HCT116 (cell line): ENCODE measurements around the gene UTP11. TPM values are rescaled to one million over a fixed set of nuclear protein-coding genes. Genes with fewer than 3 reads are reported as not detected.

ENCODE experiments used
- ATAC-seq: fragments of 200-7000 bp; cut with Tn5 transposase; 2 replicates; pipeline ENCODE4 v1.9.1; 2020; ENCODE audit warnings: mild to moderate bottlenecking, moderate library complexity
- BruUV-seq: library from RNA; stranded (reverse); fragments of 400-500 nt; replicated peaks from 2 replicates; lab custom pipeline; 2021; lab: Mats Ljungman, UMichigan
- CTCF ChIA-PET: fragments of 300-600 bp; sonication (Branson Sonifier 250); formaldehyde crosslinking; loops from one replicate; lab custom pipeline; 2021; ENCODE audit warnings: antibody characterized with exemption; lab: Charles Lee
- POLR2A ChIA-PET: fragments of 300-600, 350-600 bp; sonication (Branson Sonifier 250); formaldehyde crosslinking; loops from one replicate; lab custom pipeline; 2021; ENCODE audit warnings: antibody characterized with exemption; lab: Charles Lee
- RAD21 ChIA-PET, 2 experiments: fragments of 300-600 bp; sonication (Branson Sonifier 250); formaldehyde crosslinking; loops; one replicate each; lab custom pipeline; 2023; ENCODE audit warnings: low total read pairs in 2 of 2; ENCODE audit not compliant: uncharacterized antibody in 2 of 2, unreplicated experiment in 2 of 2, low non-redundant PET in 1 of 2; lab: Charles Lee
- DNase-seq: peaks from one replicate; pipeline ENCODE4 v3.0.0-alpha.2; 2010; ENCODE audit warnings: low read depth, low spot score
- H2AFZ ChIP-seq: fragments of 200-600 bp; shearing (Covaris generic), sonication (generic); 2 replicates; pipeline ENCODE4 v1.6.1; 2017; ENCODE audit warnings: low read depth, mixed run types, mixed read lengths, antibody characterized with exemption, low read length; ENCODE audit not compliant: poor library complexity, severe bottlenecking
- H3K27ac ChIP-seq: 2 replicates; pipeline ENCODE4 v1.5.1; 2012; ENCODE audit warnings: low read depth, low read length
- H3K27me3 ChIP-seq: fragments of 200-600 bp; sonication (generic); 2 replicates; pipeline ENCODE4 v1.6.1; 2016; ENCODE audit warnings: mixed run types, low read length, mixed read lengths; ENCODE audit not compliant: insufficient read depth
- H3K36me3 ChIP-seq, 2 experiments: fragments of 200-500 bp in 1 of 2; fragments of 200-600 bp in 1 of 2; sonication (Bioruptor generic) in 1 of 2; sonication (generic) in 1 of 2; 2 replicates each; pipeline versions ENCODE4 v1.5.1 to v1.6.1; 2014 to 2016; ENCODE audit warnings: low read length in 2 of 2, inconsistent platforms in 1 of 2, mixed read lengths in 1 of 2, mixed run types in 1 of 2; ENCODE audit not compliant: insufficient read depth in 2 of 2, control insufficient read depth in 1 of 2
- H3K4me1 ChIP-seq, 2 experiments: fragments of 200-600 bp in 1 of 2; sonication (generic) in 1 of 2; 2 replicates each; pipeline versions ENCODE4 v1.5.1 to v1.6.1; 2012 to 2017; ENCODE audit warnings: low read length in 2 of 2, inconsistent platforms in 1 of 2, mild to moderate bottlenecking in 1 of 2, mixed read lengths in 1 of 2, mixed run types in 1 of 2, moderate library complexity in 1 of 2; ENCODE audit not compliant: insufficient read depth in 2 of 2, control insufficient read depth in 1 of 2
- H3K4me2 ChIP-seq: fragments of 200-600 bp; sonication (generic); 2 replicates; pipeline ENCODE4 v1.6.1; 2017; ENCODE audit warnings: mixed run types, low read length, mixed read lengths
- H3K4me3 ChIP-seq, 2 experiments: fragments of 200-600 bp in 1 of 2; sonication (generic) in 1 of 2; replicated peaks in 1 of 2; 2 replicates each; pipeline ENCODE4 v1.5.1; 2011 to 2016; ENCODE audit warnings: low read length in 2 of 2, control low read depth in 1 of 2, low read depth in 1 of 2, mild to moderate bottlenecking in 1 of 2, mixed read lengths in 1 of 2, mixed run types in 1 of 2
- H3K79me2 ChIP-seq: fragments of 200-600 bp; sonication (generic); 2 replicates; pipeline ENCODE4 v1.6.1; 2017; ENCODE audit warnings: mild to moderate bottlenecking, mixed run types, low read length, moderate library complexity, mixed read lengths; ENCODE audit not compliant: insufficient read depth
- H3K9ac ChIP-seq: fragments of 200-600 bp; sonication (generic); 2 replicates; pipeline ENCODE4 v1.6.1; 2016; ENCODE audit warnings: low read length, mixed read lengths
- H3K9me2 ChIP-seq: fragments of 200-600 bp; sonication (generic), shearing (Covaris generic); 2 replicates; pipeline ENCODE4 v1.6.1; 2017; ENCODE audit warnings: mixed run types, mild to moderate bottlenecking, moderate library complexity; ENCODE audit not compliant: insufficient read depth
- H3K9me3 ChIP-seq, 2 experiments: fragments of 200-500 bp in 1 of 2; fragments of 200-600 bp in 1 of 2; sonication (Bioruptor generic) in 1 of 2; sonication (generic) in 1 of 2; 2 replicates each; pipeline ENCODE4 v1.6.1; 2014 to 2017; ENCODE audit warnings: low read length in 2 of 2, mixed read lengths in 2 of 2, inconsistent platforms in 1 of 2, low read depth in 1 of 2, mild to moderate bottlenecking in 1 of 2, mixed run types in 1 of 2, moderate library complexity in 1 of 2; ENCODE audit not compliant: control insufficient read depth in 1 of 2, insufficient read depth in 1 of 2
- H4K20me1 ChIP-seq: fragments of 200-600 bp; sonication (generic), shearing (Covaris generic); 2 replicates; pipeline ENCODE4 v1.6.1; 2017; ENCODE audit warnings: mixed run types, mild to moderate bottlenecking, moderate library complexity; ENCODE audit not compliant: insufficient read depth
- CBX3 ChIP-seq: IDR thresholded peaks from 2 replicates; pipeline ENCODE4 v1.6.1; 2012; ENCODE audit warnings: low read depth
- EGR1 ChIP-seq: IDR thresholded peaks from 2 replicates; pipeline ENCODE4 v1.6.1; 2012; ENCODE audit warnings: low read depth
- ELF1 ChIP-seq: IDR thresholded peaks from 2 replicates; pipeline ENCODE4 v1.6.1; 2012; ENCODE audit warnings: low read depth, borderline replicate concordance
- EZH2phosphoT487 ChIP-seq: fragments of 200-600 bp; IDR thresholded peaks from 2 replicates; pipeline ENCODE4 v1.6.1; 2018; ENCODE audit warnings: antibody characterized with exemption, borderline replicate concordance
- FOSL1 ChIP-seq: IDR thresholded peaks from 2 replicates; pipeline ENCODE4 v1.6.1; 2012; ENCODE audit warnings: low read depth
- POLR2A ChIP-seq: IDR thresholded peaks from 2 replicates; pipeline ENCODE4 v1.7.0; 2011; ENCODE audit warnings: borderline replicate concordance; ENCODE audit not compliant: insufficient read depth, insufficient read length; ENCODE audit errors: extremely low read depth
- SP1 ChIP-seq: IDR thresholded peaks from 2 replicates; pipeline ENCODE4 v1.6.1; 2012; ENCODE audit warnings: low read depth
- YY1 ChIP-seq: IDR thresholded peaks from 2 replicates; pipeline ENCODE4 v1.6.1; 2011; ENCODE audit warnings: low read length, low read depth, moderate library complexity, mild to moderate bottlenecking; ENCODE audit not compliant: insufficient replicate concordance; ENCODE audit errors: extremely low read depth
- ZFX ChIP-seq: fragments of 450-650 bp; IDR thresholded peaks from 2 replicates; pipeline ENCODE4 v1.6.1; 2017
- intact Hi-C: fragments of 100-400 bp; cut with micrococcal nuclease; formaldehyde crosslinking; loops from 2 replicates; pipeline ENCODE4 v1.10.0; 2022
- total RNA-seq: library from RNA; stranded (reverse); gene quantifications from one replicate; pipeline ENCODE4 v1.2.1, GENCODE V29; 2021; ENCODE audit not compliant: unreplicated experiment
- TF ChIP-seq, protein P1 (sequence below): IDR thresholded peaks from 2 replicates; pipeline ENCODE4 v1.6.1; 2012
- TF ChIP-seq, protein P2 (sequence below): IDR thresholded peaks from 2 replicates; pipeline ENCODE4 v1.6.1; 2011; ENCODE audit warnings: mild to moderate bottlenecking, low read length, moderate library complexity; ENCODE audit not compliant: insufficient replicate concordance; ENCODE audit errors: extremely low read depth
- TF ChIP-seq, protein P3 (sequence below), 3 experiments: fragments of 200-600 bp in 1 of 3; sonication (generic) in 1 of 3; IDR thresholded peaks in 2 of 3; conservative IDR thresholded peaks in 1 of 3; 2 replicates each; pipeline ENCODE4 v1.5.1; 2012 to 2017; ENCODE audit warnings: low read depth in 2 of 3, low read length in 2 of 3, antibody characterized with exemption in 1 of 3, borderline replicate concordance in 1 of 3, control low read depth in 1 of 3, mild to moderate bottlenecking in 1 of 3, mixed read lengths in 1 of 3, mixed run types in 1 of 3, moderate library complexity in 1 of 3; ENCODE audit not compliant: insufficient read depth in 1 of 3
- TF ChIP-seq, protein P4 (sequence below): IDR thresholded peaks from 2 replicates; pipeline ENCODE4 v1.6.1; 2012; ENCODE audit warnings: low read depth

The UTP11 gene
- total RNA-seq, 1 experiment from 2014 or later, result 47.5 TPM

DNA sequence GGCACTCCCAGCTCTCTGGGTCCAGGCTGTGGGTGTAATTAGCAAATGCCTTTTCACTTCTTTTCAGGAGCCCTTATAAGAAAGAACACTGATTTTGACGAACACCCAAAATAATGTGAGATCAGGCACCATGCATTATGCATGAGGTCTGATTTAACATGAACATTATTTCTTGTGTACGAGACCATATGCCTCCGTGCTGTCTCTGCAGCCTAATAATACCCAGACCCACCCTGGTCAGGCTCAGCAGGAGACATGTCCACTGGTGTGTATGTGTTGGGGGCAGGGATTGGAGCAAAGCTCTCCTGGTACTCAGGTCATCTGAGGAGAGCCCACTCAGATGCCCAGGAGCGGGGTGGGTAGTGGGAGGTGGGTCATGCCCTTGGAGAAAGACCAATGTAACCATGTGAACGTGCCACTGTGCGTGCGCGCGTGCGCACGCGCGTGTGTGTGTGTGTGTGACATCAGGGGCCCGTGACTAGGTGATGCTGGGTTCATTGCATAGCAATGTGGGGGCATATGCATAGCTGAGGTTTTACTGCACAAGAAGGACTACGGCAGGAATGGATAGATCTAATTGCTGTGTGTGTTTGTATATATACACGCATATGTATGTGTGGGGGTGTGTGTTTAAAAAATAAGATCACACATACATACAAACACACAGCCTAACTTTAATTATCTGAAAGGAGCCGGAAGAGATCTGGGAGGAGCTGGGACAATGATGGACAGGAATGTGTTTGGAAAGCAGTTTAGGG lies 27.0 kb downstream of the UTP11 start (continued):
- no peak for TF ChIP-seq ZFX
- TF ChIP-seq EGR1, result no peak
- TF ChIP-seq FOSL1, result no peak
- TF ChIP-seq ELF1, result no peak
- TF ChIP-seq, protein P1, sequence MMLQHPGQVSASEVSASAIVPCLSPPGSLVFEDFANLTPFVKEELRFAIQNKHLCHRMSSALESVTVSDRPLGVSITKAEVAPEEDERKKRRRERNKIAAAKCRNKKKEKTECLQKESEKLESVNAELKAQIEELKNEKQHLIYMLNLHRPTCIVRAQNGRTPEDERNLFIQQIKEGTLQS, result no peak
- TF ChIP-seq EZH2phosphoT487, result no peak

DNA sequence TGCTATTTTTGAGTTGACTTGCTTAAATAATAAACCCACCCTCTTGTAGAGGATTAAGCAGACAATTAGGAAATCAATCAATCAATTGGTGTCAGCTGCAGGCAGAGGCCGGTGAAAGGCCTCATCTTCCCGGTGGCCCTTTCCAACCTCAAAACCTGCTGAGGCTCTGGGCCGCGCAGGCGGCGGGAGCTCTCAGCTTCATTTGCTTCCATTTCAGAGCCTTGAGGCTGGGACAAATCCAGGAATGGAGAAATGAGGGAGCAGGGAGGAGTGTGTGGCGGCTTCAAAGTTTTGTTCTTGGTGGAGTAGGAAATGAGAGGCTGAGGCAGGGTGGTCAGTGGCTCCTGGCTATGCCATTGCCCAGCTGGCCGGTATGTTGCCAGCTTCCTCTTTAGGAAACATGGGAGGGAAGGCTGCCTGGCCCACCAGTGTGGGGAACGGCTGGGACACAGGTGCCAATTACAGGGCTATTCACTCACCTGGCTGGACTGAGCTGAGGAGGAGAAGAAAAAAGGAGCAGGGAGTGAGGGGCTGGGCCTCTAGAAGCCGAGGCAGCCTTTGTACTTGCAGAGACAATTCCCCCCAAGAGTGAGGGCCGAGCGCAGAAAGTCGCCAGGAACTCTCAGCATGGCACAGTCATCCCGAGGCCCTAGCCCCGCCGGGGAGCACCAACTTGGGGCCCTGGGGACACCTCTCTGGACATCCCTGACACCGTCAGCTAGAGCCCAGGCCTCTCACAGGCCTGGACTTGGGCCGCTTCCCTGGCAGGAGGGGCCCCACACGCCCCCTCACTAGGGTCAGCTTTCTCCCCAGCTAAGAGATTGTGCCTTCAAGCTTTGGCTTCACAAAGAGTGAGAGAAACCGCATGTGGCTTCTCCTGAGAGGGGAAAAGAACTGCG lies 29.7 kb downstream of the UTP11 start:
- BruUV-seq, result no TSS peak
- H3K27ac ChIP-seq, result no peak overlapping the region
- ATAC-seq (no peak), DNase-seq (no peak)
- no peaks in the 10 kb centered on the region for H3K9me2 ChIP-seq
- H3K9me3 ChIP-seq, result no peaks in the 10 kb centered on the region
- ChIA-PET CTCF (no interaction called here), POLR2A (no interaction called here), RAD21 (interaction anchor here in 1 of 2 experiments (0.6 kb wide), 1 partner anchor 284 kb away, joined by 3 read pairs; no protein-coding TSS in a partner anchor)
- H3K36me3 ChIP-seq, result no peaks in the 10 kb centered on the region
- H3K4me3 ChIP-seq, result no peak overlapping the region
- H4K20me1 ChIP-seq, result no peaks in the 10 kb centered on the region
- H3K27me3 ChIP-seq, result no peaks in the 10 kb centered on the region
- H3K9ac ChIP-seq, result no peak overlapping the region
- peaks cover 0 to 14% of the 10 kb centered on the region in 2 experiments; a peak in 1 of 4 replicates for H3K4me1 ChIP-seq
- H3K79me2 ChIP-seq, result no peaks in the 10 kb centered on the region
- no peak overlapping the region for H2AFZ ChIP-seq
- intact Hi-C loops, result no loop called here
- H3K4me2 ChIP-seq, result no peak overlapping the region
- TF ChIP-seq, protein P2, sequence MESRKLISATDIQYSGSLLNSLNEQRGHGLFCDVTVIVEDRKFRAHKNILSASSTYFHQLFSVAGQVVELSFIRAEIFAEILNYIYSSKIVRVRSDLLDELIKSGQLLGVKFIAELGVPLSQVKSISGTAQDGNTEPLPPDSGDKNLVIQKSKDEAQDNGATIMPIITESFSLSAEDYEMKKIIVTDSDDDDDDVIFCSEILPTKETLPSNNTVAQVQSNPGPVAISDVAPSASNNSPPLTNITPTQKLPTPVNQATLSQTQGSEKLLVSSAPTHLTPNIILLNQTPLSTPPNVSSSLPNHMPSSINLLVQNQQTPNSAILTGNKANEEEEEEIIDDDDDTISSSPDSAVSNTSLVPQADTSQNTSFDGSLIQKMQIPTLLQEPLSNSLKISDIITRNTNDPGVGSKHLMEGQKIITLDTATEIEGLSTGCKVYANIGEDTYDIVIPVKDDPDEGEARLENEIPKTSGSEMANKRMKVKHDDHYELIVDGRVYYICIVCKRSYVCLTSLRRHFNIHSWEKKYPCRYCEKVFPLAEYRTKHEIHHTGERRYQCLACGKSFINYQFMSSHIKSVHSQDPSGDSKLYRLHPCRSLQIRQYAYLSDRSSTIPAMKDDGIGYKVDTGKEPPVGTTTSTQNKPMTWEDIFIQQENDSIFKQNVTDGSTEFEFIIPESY, result no peak
- TF ChIP-seq, protein P3, sequence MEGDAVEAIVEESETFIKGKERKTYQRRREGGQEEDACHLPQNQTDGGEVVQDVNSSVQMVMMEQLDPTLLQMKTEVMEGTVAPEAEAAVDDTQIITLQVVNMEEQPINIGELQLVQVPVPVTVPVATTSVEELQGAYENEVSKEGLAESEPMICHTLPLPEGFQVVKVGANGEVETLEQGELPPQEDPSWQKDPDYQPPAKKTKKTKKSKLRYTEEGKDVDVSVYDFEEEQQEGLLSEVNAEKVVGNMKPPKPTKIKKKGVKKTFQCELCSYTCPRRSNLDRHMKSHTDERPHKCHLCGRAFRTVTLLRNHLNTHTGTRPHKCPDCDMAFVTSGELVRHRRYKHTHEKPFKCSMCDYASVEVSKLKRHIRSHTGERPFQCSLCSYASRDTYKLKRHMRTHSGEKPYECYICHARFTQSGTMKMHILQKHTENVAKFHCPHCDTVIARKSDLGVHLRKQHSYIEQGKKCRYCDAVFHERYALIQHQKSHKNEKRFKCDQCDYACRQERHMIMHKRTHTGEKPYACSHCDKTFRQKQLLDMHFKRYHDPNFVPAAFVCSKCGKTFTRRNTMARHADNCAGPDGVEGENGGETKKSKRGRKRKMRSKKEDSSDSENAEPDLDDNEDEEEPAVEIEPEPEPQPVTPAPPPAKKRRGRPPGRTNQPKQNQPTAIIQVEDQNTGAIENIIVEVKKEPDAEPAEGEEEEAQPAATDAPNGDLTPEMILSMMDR (IDR thresholded peaks at IDR 0.05 in 2 of 3, conservative IDR thresholded peaks at IDR 0.05 in 1 of 3; ENCODE audit: borderline replicate concordance in 1 of 3, insufficient read depth in 1 of 3, low read depth in 2 of 3, low read length in 2 of 3), result no peak
- TF ChIP-seq YY1 (no peak), ELF1 (no peak), FOSL1 (no peak), POLR2A (no peak), SP1 (no peak), CBX3 (no peak), EGR1 (no peak)
- TF ChIP-seq, protein P1, result no peak
- TF ChIP-seq, protein P4, sequence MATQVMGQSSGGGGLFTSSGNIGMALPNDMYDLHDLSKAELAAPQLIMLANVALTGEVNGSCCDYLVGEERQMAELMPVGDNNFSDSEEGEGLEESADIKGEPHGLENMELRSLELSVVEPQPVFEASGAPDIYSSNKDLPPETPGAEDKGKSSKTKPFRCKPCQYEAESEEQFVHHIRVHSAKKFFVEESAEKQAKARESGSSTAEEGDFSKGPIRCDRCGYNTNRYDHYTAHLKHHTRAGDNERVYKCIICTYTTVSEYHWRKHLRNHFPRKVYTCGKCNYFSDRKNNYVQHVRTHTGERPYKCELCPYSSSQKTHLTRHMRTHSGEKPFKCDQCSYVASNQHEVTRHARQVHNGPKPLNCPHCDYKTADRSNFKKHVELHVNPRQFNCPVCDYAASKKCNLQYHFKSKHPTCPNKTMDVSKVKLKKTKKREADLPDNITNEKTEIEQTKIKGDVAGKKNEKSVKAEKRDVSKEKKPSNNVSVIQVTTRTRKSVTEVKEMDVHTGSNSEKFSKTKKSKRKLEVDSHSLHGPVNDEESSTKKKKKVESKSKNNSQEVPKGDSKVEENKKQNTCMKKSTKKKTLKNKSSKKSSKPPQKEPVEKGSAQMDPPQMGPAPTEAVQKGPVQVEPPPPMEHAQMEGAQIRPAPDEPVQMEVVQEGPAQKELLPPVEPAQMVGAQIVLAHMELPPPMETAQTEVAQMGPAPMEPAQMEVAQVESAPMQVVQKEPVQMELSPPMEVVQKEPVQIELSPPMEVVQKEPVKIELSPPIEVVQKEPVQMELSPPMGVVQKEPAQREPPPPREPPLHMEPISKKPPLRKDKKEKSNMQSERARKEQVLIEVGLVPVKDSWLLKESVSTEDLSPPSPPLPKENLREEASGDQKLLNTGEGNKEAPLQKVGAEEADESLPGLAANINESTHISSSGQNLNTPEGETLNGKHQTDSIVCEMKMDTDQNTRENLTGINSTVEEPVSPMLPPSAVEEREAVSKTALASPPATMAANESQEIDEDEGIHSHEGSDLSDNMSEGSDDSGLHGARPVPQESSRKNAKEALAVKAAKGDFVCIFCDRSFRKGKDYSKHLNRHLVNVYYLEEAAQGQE, result no peak
